Erythroblast (primary cell): Measurements from ENCODE around the gene MAP3K20.

Experiments used
- GATA1 ChIP-seq: IDR thresholded peaks from 2 replicates; pipeline ENCODE4 v1.6.1; 2011; ENCODE audit warnings: low read depth, mild to moderate bottlenecking, control low read depth, low read length, moderate library complexity
- POLR2A ChIP-seq: IDR thresholded peaks from 2 replicates; pipeline ENCODE4 v1.6.1; 2011; ENCODE audit warnings: mild to moderate bottlenecking, low read length

DNA sequence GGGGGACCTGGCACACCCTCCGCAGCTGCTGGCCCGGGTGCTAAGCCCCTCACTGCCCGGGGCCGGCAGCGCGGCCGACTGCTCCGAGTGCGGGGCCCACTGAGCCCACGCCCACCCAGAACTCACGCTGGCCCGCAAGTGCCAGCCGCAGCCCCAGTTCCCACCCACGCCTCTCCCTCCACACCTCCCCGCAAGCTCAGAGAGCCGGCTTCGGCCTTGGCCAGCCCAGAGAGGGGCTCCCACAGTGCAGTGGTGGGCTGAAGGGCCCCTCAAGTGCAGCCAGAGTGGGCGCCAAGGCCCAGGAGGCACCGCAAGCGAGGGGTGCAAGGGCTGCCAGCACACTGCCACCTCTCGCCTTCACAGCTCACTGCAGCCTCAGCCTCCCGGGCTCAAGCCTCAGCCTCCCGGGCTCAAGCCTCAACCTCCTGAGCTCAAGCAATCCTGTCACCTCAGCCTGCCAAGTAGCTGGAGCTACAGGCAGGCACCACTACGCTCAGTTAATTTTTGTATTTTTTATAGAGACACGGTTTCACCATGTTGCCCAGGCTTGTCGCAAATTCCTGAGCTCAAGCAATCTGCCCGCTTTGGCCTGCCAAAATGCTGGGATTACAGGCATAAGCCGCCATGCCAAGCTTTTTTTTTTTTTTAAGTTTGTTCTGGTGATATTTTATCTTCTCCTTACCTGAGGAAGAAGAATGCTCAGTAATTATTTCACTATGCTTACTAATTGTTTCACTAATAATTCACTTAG, 207.3 kb downstream of the MAP3K20 start:
- no peak for TF ChIP-seq POLR2A
- TF ChIP-seq GATA1 = no peak
